GM21576 (cell line): ENCODE data around the gene ETV4.

Experiments used
- ATAC-seq: cut with Tn5 transposase; IDR thresholded peaks from one replicate; pipeline ENCODE4 v1.9.1; 2021; ENCODE audit warnings: mild to moderate bottlenecking, moderate library complexity; ENCODE audit not compliant: unreplicated experiment

The ETV4 gene

GRCh38 chr17:43547189-43547550, 1.0 kb upstream of the ETV4 start:
- ATAC-seq = no peak

- ATAC-seq = no peak
Observed at GRCh38 chr17:43545383-43545632, 832 bp downstream of the ETV4 start.

GRCh38 chr17:43543771-43544575, 2.2 kb downstream of the ETV4 start:
- ATAC-seq = no peak

GRCh38 chr17:43543300-43543699, 2.8 kb downstream of the ETV4 start:
- ATAC-seq = no peak

- ATAC-seq = no peak
Observed at GRCh38 chr17:43542859-43543258, 3.3 kb downstream of the ETV4 start.

GRCh38 chr17:43540821-43541674, 5.1 kb downstream of the ETV4 start:
- no peak for ATAC-seq

GRCh38 chr17:43536236-43536992, 9.7 kb downstream of the ETV4 start:
- no peak for ATAC-seq

- ATAC-seq = no peak
Observed at GRCh38 chr17:43534909-43535308, 11.2 kb downstream of the ETV4 start.

- no peak for ATAC-seq
Observed at GRCh38 chr17:43533699-43534098, 12.4 kb downstream of the ETV4 start.

GRCh38 chr17:43532581-43532980, 13.6 kb downstream of the ETV4 start:
- ATAC-seq = no peak

- no peak for ATAC-seq
Observed at GRCh38 chr17:43531955-43532354, 14.2 kb downstream of the ETV4 start.

GRCh38 chr17:43531082-43531378, 15.1 kb downstream of the ETV4 start:
- ATAC-seq = no peak

- ATAC-seq = no peak
Observed at GRCh38 chr17:43530288-43531081, 15.7 kb downstream of the ETV4 start.

GRCh38 chr17:43529947-43530287, 16.2 kb downstream of the ETV4 start:
- ATAC-seq = no peak

GRCh38 chr17:43528988-43529814, 16.9 kb downstream of the ETV4 start:
- ATAC-seq = no peak

- no peak for ATAC-seq
Observed at GRCh38 chr17:43528319-43528987, 17.7 kb downstream of the ETV4 start.

GRCh38 chr17:43526886-43527648, 19.1 kb downstream of the ETV4 start:
- no peak for ATAC-seq

- ATAC-seq = no peak
Observed at GRCh38 chr17:43524945-43525575, 21.1 kb downstream of the ETV4 start.

GRCh38 chr17:43521389-43521788, 24.8 kb downstream of the ETV4 start:
- ATAC-seq = no peak
